ENCODE data around the gene TMEM117.

Gene TMEM117

GRCh38 chr12:43883311-43883710 is 47.4 kb downstream of the TMEM117 start:
- Histone ChIP-seq H3K9ac (ENCODE audit: low read length) (no peak overlapping the region), H3K4me1 (ENCODE audit: low read length) (no peaks in the 10 kb centered on the region), H3K4me3 (ENCODE audit: low read length) (no peak overlapping the region), H3K9me3 (ENCODE audit: insufficient read depth, low read length) (no peaks in the 10 kb centered on the region), H3K79me2 (ENCODE audit: low read length) (no peaks in the 10 kb centered on the region), H3K27ac (ENCODE audit: low read length) (no peak overlapping the region), H3K36me3 (replicated peaks; ENCODE audit: low read depth, low read length) (no peaks in the 10 kb centered on the region), H3K4me2 (ENCODE audit: low read length) (no peak overlapping the region), H4K20me1 (ENCODE audit: insufficient read depth, low read length) (no peaks in the 10 kb centered on the region), H3K27me3 (ENCODE audit: low read depth, low read length) (no peaks in the 10 kb centered on the region), H2AFZ (ENCODE audit: low read depth, low read length) (no peak overlapping the region)
- no peak for TF ChIP-seq EZH2phosphoT487 (IDR thresholded peaks at IDR 0.05; ENCODE audit: low read depth)
- TF ChIP-seq, protein P1, sequence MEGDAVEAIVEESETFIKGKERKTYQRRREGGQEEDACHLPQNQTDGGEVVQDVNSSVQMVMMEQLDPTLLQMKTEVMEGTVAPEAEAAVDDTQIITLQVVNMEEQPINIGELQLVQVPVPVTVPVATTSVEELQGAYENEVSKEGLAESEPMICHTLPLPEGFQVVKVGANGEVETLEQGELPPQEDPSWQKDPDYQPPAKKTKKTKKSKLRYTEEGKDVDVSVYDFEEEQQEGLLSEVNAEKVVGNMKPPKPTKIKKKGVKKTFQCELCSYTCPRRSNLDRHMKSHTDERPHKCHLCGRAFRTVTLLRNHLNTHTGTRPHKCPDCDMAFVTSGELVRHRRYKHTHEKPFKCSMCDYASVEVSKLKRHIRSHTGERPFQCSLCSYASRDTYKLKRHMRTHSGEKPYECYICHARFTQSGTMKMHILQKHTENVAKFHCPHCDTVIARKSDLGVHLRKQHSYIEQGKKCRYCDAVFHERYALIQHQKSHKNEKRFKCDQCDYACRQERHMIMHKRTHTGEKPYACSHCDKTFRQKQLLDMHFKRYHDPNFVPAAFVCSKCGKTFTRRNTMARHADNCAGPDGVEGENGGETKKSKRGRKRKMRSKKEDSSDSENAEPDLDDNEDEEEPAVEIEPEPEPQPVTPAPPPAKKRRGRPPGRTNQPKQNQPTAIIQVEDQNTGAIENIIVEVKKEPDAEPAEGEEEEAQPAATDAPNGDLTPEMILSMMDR (IDR thresholded peaks at IDR 0.05; ENCODE audit: low read depth, low read length): no peak

DNA sequence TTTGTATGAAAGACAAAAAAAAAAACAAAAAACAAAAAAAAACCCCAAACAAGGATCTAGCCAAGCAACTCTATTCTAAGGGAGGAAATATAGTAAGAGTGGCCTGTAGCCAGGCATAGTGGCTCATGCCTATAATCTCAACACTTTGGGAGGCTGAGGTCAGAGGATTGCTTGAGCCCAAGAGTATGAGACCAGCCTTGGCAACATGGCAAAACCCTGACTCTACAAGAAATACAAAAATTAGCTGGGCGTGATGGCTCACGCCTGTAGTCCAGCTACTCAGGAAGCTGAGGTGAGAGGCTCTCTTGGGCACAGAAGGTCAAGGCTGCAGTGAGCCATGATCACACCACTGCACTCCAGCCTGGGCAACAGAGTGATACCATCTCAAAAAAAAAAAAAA is 47.9 kb downstream of the TMEM117 start:
- Histone ChIP-seq H2AFZ (ENCODE audit: low read depth, low read length) (no peak overlapping the region), H3K9me3 (ENCODE audit: insufficient read depth, low read length) (no peaks in the 10 kb centered on the region), H3K4me1 (ENCODE audit: low read length) (no peaks in the 10 kb centered on the region), H3K4me2 (ENCODE audit: low read length) (no peak overlapping the region), H3K27ac (ENCODE audit: low read length) (no peak overlapping the region), H4K20me1 (ENCODE audit: insufficient read depth, low read length) (no peaks in the 10 kb centered on the region), H3K4me3 (ENCODE audit: low read length) (no peak overlapping the region), H3K79me2 (ENCODE audit: low read length) (no peaks in the 10 kb centered on the region), H3K9ac (ENCODE audit: low read length) (no peak overlapping the region), H3K27me3 (ENCODE audit: low read depth, low read length) (no peaks in the 10 kb centered on the region), H3K36me3 (replicated peaks; ENCODE audit: low read depth, low read length) (no peaks in the 10 kb centered on the region)
- no peak for TF ChIP-seq EZH2phosphoT487 (IDR thresholded peaks at IDR 0.05; ENCODE audit: low read depth)
- TF ChIP-seq, protein P1 (IDR thresholded peaks at IDR 0.05; ENCODE audit: low read depth, low read length): no peak

GRCh38 chr12:43884683-43885410 is 49.0 kb downstream of the TMEM117 start:
- Histone ChIP-seq H2AFZ (ENCODE audit: low read depth, low read length) (no peak overlapping the region), H3K27ac (ENCODE audit: low read length) (no peak overlapping the region), H3K79me2 (ENCODE audit: low read length) (no peaks in the 10 kb centered on the region), H3K4me3 (ENCODE audit: low read length) (no peak overlapping the region), H3K27me3 (ENCODE audit: low read depth, low read length) (no peaks in the 10 kb centered on the region), H3K9me3 (ENCODE audit: insufficient read depth, low read length) (no peaks in the 10 kb centered on the region), H3K36me3 (replicated peaks; ENCODE audit: low read depth, low read length) (no peaks in the 10 kb centered on the region), H3K9ac (ENCODE audit: low read length) (no peak overlapping the region), H4K20me1 (ENCODE audit: insufficient read depth, low read length) (no peaks in the 10 kb centered on the region), H3K4me1 (ENCODE audit: low read length) (no peaks in the 10 kb centered on the region), H3K4me2 (ENCODE audit: low read length) (no peak overlapping the region)
- TF ChIP-seq, protein P1 (IDR thresholded peaks at IDR 0.05; ENCODE audit: low read depth, low read length): no peak
- TF ChIP-seq EZH2phosphoT487 (IDR thresholded peaks at IDR 0.05; ENCODE audit: low read depth): no peak

- Histone ChIP-seq H3K27me3 (ENCODE audit: low read depth, low read length) (no peaks in the 10 kb centered on the region), H3K4me1 (ENCODE audit: low read length) (no peaks in the 10 kb centered on the region), H2AFZ (ENCODE audit: low read depth, low read length) (no peak overlapping the region), H3K36me3 (replicated peaks; ENCODE audit: low read depth, low read length) (no peaks in the 10 kb centered on the region), H3K79me2 (ENCODE audit: low read length) (no peaks in the 10 kb centered on the region), H3K4me3 (ENCODE audit: low read length) (no peak overlapping the region), H3K9ac (ENCODE audit: low read length) (no peak overlapping the region), H3K4me2 (ENCODE audit: low read length) (no peak overlapping the region), H3K9me3 (ENCODE audit: insufficient read depth, low read length) (no peaks in the 10 kb centered on the region), H3K27ac (ENCODE audit: low read length) (no peak overlapping the region), H4K20me1 (ENCODE audit: insufficient read depth, low read length) (no peaks in the 10 kb centered on the region)
- TF ChIP-seq, protein P1 (IDR thresholded peaks at IDR 0.05; ENCODE audit: low read depth, low read length): no peak
- TF ChIP-seq EZH2phosphoT487 (IDR thresholded peaks at IDR 0.05; ENCODE audit: low read depth): no peak
These were observed 51.5 kb downstream of the TMEM117 start for GRCh38 chr12:43887397-43887796.
